ENCODE measurements around the gene LHPP.

DNA sequence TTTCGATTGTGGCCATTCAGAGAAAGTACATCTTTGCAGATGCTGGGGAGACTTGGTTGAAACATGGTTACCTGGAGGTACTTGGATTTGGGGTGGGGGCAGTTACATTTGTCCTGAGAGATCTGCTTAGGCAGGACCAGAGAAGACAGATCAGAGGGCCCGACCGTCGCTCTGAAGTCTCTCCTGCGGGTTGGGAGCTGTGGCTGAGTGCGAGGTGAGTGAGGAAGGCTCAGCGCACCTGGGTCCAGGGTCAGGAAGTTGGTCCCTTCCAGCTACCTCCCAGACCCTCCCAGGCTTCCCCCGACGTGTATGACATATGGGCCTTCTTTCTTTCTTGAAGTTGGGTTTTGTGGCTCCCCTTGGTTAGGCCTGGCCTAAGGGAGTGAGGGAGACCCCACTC is 56.3 kb downstream of the LHPP start:
- TF ChIP-seq, protein P1, sequence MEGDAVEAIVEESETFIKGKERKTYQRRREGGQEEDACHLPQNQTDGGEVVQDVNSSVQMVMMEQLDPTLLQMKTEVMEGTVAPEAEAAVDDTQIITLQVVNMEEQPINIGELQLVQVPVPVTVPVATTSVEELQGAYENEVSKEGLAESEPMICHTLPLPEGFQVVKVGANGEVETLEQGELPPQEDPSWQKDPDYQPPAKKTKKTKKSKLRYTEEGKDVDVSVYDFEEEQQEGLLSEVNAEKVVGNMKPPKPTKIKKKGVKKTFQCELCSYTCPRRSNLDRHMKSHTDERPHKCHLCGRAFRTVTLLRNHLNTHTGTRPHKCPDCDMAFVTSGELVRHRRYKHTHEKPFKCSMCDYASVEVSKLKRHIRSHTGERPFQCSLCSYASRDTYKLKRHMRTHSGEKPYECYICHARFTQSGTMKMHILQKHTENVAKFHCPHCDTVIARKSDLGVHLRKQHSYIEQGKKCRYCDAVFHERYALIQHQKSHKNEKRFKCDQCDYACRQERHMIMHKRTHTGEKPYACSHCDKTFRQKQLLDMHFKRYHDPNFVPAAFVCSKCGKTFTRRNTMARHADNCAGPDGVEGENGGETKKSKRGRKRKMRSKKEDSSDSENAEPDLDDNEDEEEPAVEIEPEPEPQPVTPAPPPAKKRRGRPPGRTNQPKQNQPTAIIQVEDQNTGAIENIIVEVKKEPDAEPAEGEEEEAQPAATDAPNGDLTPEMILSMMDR (conservative IDR thresholded peaks at IDR 0.05), result no peak
- TF ChIP-seq ZFX (IDR thresholded peaks at IDR 0.05), result no peak
